Activated T-cell treated with anti-CD3 and anti-CD28 coated beads, Interleukin-2, amount 50 U/mL, for 1 hour (primary cell): ENCODE data around the gene ACTG1.

Experiments used
- DNase-seq: peaks from one replicate; pipeline ENCODE4 v3.0.0-alpha.2; 2020

ACTG1 gene

GRCh38 chr17:81479175-81480071 lies 33.2 kb downstream of the ACTG1 start:
- no peak for DNase-seq

GRCh38 chr17:81478119-81478518 lies 34.5 kb downstream of the ACTG1 start:
- DNase-seq = no peak

GRCh38 chr17:81477173-81477572 lies 35.4 kb downstream of the ACTG1 start:
- DNase-seq = no peak

- DNase-seq = no peak
Measured at GRCh38 chr17:81476635-81477034, 36.0 kb downstream of the ACTG1 start.

GRCh38 chr17:81476097-81476496 lies 36.5 kb downstream of the ACTG1 start:
- no peak for DNase-seq

- DNase-seq = no peak
Measured at GRCh38 chr17:81474958-81475357, 37.6 kb downstream of the ACTG1 start.

GRCh38 chr17:81473019-81473418 lies 39.6 kb downstream of the ACTG1 start:
- DNase-seq = no peak

- DNase-seq = no peak
Measured at GRCh38 chr17:81471818-81472456, 40.7 kb downstream of the ACTG1 start.

- DNase-seq = no peak
Measured at GRCh38 chr17:81470944-81471817, 41.4 kb downstream of the ACTG1 start.

GRCh38 chr17:81470270-81470943 lies 42.2 kb downstream of the ACTG1 start:
- DNase-seq = no peak

GRCh38 chr17:81469266-81469665 lies 43.3 kb downstream of the ACTG1 start:
- DNase-seq = no peak

- no peak for DNase-seq
Measured at GRCh38 chr17:81468770-81469121, 43.9 kb downstream of the ACTG1 start.

GRCh38 chr17:81468111-81468769 lies 44.4 kb downstream of the ACTG1 start:
- DNase-seq = no peak

GRCh38 chr17:81466564-81467472 lies 45.8 kb downstream of the ACTG1 start:
- no peak for DNase-seq

GRCh38 chr17:81465910-81466309 lies 46.7 kb downstream of the ACTG1 start:
- no peak for DNase-seq

- no peak for DNase-seq
Measured at GRCh38 chr17:81464586-81464985, 48.0 kb downstream of the ACTG1 start.

GRCh38 chr17:81463506-81463905 lies 49.1 kb downstream of the ACTG1 start:
- DNase-seq = no peak

- no peak for DNase-seq
Measured at GRCh38 chr17:81462506-81463125, 50.0 kb downstream of the ACTG1 start.

- no peak for DNase-seq
Measured at GRCh38 chr17:81461607-81462500, 50.7 kb downstream of the ACTG1 start.
